Measurements from ENCODE around the gene ERC1. TPM values are rescaled to one million over a fixed set of nuclear protein-coding genes. Genes with fewer than 3 reads are reported as not detected.

Gene ERC1
- total and polyA plus RNA-seq, 2 of the 4 experiments (the other 2 are of a cell fraction) = 11.6 to 25.6 TPM

GRCh38 chr12:1348606-1349005, 357.6 kb downstream of the ERC1 start:
- Histone ChIP-seq H2BK20ac (ENCODE audit: low read depth, low read length) (no peak overlapping the region), H3K79me1 (ENCODE audit: low read depth in 1 of 2, low read length in 2 of 2) (peaks cover 8 to 26% of the 10 kb centered on the region in 2 experiments), H3K9ac (ENCODE audit: low read depth, low read length) (no peak overlapping the region), H4K5ac (ENCODE audit: low read depth, low read length) (peak overlapping the region; percentile 53; the same call in 1 of the 2 replicates), H4K8ac (ENCODE audit: low read depth in 2 of 2, low read length in 2 of 2) (no peak overlapping the region), H2BK120ac (ENCODE audit: low read depth, low read length) (no peak overlapping the region), H3K56ac (ENCODE audit: extremely low read depth, insufficient read depth, low read length) (no peak overlapping the region), H3K4me2 (ENCODE audit: low read depth, low read length) (no peak overlapping the region), H3K4ac (ENCODE audit: low read depth, low read length) (no peak overlapping the region), H3K36me3 (ENCODE audit: control insufficient read depth, insufficient read depth, low read length) (no peaks in the 10 kb centered on the region), H2BK15ac (ENCODE audit: low read depth, low read length) (no peak overlapping the region), H3K14ac (replicated peaks; ENCODE audit: low read depth, low read length) (no peak overlapping the region), H2AK5ac (ENCODE audit: low read depth, low read length) (no peak overlapping the region), H3K18ac (ENCODE audit: low read depth, low read length) (peak overlapping the region; percentile 69; the same call in 1 of the 2 replicates), H3K4me1 (ENCODE audit: control insufficient read depth, insufficient read depth, low read length) (peaks cover 22% of the 10 kb centered on the region), H2AFZ (replicated peaks; ENCODE audit: low read length, poor library complexity) (no peak overlapping the region), H3K9me3 (ENCODE audit: control insufficient read depth, insufficient read depth, low read length) (no peaks in the 10 kb centered on the region), H4K20me1 (ENCODE audit: insufficient read depth, low read length) (no peaks in the 10 kb centered on the region), H3K27ac (ENCODE audit: insufficient read depth, low read length) (no peak overlapping the region), H3K27me3 (ENCODE audit: control insufficient read depth, insufficient read depth, low read length) (no peaks in the 10 kb centered on the region), H3K4me3 (ENCODE audit: insufficient read depth, low read depth, low read length) (no peak overlapping the region), H3K9me1 (ENCODE audit: insufficient read depth, low read length) (peaks cover 10% of the 10 kb centered on the region), H3K23ac (ENCODE audit: low read depth, low read length) (no peak overlapping the region), H2BK5ac (ENCODE audit: low read depth, low read length, poor library complexity, severe bottlenecking) (no peak overlapping the region), H4K91ac (ENCODE audit: insufficient read depth, low read depth, low read length) (no peak overlapping the region), H2AK9ac (replicated peaks; ENCODE audit: low read depth, low read length, poor library complexity) (no peak overlapping the region)
- dilution Hi-C loops (cut with HindIII; ENCODE audit: low sequenced_read_pairs, unreplicated experiment) = no loop called here
- CTCF ChIA-PET = no interaction called here
- POLR2A ChIA-PET (ENCODE audit: unreplicated experiment) = no interaction called here
- in situ Hi-C loops (cut with MboI; ENCODE audit: low sequenced_read_pairs) = no loop called here
- intact Hi-C loops (cut with micrococcal nuclease) = no loop called here
- TF ChIP-seq RAD21 (IDR thresholded peaks at IDR 0.05; ENCODE audit: low read length) (no peak), RFX5 (IDR thresholded peaks at IDR 0.05; ENCODE audit: low read depth, low read length) (no peak), MAFK (IDR thresholded peaks at IDR 0.05; ENCODE audit: low read depth, low read length) (no peak), FOS (IDR thresholded peaks at IDR 0.05; ENCODE audit: low read depth, low read length) (no peak), MAZ (IDR thresholded peaks at IDR 0.05; ENCODE audit: borderline replicate concordance, low read depth, low read length) (no peak), RCOR1 (IDR thresholded peaks at IDR 0.05; ENCODE audit: insufficient replicate concordance, low read length) (no peak), BHLHE40 (IDR thresholded peaks at IDR 0.05; ENCODE audit: low read depth, low read length) (no peak), SMC3 (IDR thresholded peaks at IDR 0.05; ENCODE audit: low read depth, low read length) (no peak), CEBPB (IDR thresholded peaks at IDR 0.05; ENCODE audit: low read depth, low read length) (no peak), NFE2L2 (IDR thresholded peaks at IDR 0.05; ENCODE audit: low read depth, low read length) (no peak), MXI1 (IDR thresholded peaks at IDR 0.05; ENCODE audit: borderline replicate concordance, low read depth, low read length) (no peak), POLR2A (IDR thresholded peaks at IDR 0.05; ENCODE audit: low read depth, low read length) (no peak), CHD1 (IDR thresholded peaks at IDR 0.05; ENCODE audit: low read depth, low read length) (no peak)
- TF ChIP-seq, protein P1, sequence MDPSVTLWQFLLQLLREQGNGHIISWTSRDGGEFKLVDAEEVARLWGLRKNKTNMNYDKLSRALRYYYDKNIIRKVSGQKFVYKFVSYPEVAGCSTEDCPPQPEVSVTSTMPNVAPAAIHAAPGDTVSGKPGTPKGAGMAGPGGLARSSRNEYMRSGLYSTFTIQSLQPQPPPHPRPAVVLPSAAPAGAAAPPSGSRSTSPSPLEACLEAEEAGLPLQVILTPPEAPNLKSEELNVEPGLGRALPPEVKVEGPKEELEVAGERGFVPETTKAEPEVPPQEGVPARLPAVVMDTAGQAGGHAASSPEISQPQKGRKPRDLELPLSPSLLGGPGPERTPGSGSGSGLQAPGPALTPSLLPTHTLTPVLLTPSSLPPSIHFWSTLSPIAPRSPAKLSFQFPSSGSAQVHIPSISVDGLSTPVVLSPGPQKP (IDR thresholded peaks at IDR 0.05; ENCODE audit: borderline replicate concordance, low read depth, low read length) = no peak
- TF ChIP-seq, protein P2, sequence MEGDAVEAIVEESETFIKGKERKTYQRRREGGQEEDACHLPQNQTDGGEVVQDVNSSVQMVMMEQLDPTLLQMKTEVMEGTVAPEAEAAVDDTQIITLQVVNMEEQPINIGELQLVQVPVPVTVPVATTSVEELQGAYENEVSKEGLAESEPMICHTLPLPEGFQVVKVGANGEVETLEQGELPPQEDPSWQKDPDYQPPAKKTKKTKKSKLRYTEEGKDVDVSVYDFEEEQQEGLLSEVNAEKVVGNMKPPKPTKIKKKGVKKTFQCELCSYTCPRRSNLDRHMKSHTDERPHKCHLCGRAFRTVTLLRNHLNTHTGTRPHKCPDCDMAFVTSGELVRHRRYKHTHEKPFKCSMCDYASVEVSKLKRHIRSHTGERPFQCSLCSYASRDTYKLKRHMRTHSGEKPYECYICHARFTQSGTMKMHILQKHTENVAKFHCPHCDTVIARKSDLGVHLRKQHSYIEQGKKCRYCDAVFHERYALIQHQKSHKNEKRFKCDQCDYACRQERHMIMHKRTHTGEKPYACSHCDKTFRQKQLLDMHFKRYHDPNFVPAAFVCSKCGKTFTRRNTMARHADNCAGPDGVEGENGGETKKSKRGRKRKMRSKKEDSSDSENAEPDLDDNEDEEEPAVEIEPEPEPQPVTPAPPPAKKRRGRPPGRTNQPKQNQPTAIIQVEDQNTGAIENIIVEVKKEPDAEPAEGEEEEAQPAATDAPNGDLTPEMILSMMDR (conservative IDR thresholded peaks at IDR 0.05; ENCODE audit: low read depth, low read length) = no peak
- TF ChIP-seq, protein P3, sequence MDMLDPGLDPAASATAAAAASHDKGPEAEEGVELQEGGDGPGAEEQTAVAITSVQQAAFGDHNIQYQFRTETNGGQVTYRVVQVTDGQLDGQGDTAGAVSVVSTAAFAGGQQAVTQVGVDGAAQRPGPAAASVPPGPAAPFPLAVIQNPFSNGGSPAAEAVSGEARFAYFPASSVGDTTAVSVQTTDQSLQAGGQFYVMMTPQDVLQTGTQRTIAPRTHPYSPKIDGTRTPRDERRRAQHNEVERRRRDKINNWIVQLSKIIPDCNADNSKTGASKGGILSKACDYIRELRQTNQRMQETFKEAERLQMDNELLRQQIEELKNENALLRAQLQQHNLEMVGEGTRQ (IDR thresholded peaks at IDR 0.05; ENCODE audit: low read depth, low read length) = no peak
- no CpG with 5 or more reads among the region's 6 CpGs for WGBS, 2 experiments (ENCODE audit: extremely low coverage in 2 of 2, insufficient read length in 1 of 2)
- ATAC-seq (ENCODE audit: low read depth) (no peak), DNase-seq (no peak)
- no TSS peak for BruUV-seq (replicated peaks)
